GM18505 (cell line): ENCODE data around the gene PDE2A.

Source experiments
- ATAC-seq: cut with Tn5 transposase; IDR thresholded peaks from one replicate; pipeline ENCODE4 v1.9.1; 2021; ENCODE audit not compliant: unreplicated experiment
- POLR2A ChIP-seq: IDR thresholded peaks from 4 replicates; pipeline ENCODE4 v1.6.1; 2011; ENCODE audit warnings: borderline replicate concordance; ENCODE audit not compliant: insufficient read depth, insufficient read length; ENCODE audit errors: extremely low read depth

PDE2A gene

DNA sequence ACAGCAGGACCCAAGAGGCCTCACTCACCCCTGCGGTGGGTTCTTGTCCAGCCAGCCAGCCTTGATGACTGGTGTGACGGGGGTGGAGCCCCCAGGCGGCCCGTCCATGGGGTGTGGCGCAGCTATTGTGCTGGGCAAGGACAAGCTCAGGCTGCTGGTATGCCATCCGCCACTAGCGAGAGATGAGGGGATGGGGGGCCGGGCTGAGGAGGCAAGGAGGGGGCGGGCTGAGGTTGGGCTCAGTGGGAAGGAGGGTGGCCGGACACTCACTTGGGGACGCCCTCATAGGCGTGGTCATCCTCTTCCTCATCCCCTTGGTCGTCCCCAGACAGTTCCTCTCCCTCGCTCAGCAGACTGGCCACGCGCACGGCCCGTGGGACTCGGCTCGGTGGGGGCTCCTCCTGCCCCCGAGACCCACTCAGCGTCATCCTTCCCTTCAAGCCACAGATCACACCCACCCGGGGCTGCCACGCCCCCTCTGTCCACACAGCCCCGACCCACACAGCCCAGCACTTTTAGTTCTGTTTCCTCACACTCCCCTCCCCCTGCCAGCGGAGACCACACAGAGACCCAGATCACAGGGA, 38.0 kb upstream of the PDE2A start:
- no peak for TF ChIP-seq POLR2A
- ATAC-seq = no peak

DNA sequence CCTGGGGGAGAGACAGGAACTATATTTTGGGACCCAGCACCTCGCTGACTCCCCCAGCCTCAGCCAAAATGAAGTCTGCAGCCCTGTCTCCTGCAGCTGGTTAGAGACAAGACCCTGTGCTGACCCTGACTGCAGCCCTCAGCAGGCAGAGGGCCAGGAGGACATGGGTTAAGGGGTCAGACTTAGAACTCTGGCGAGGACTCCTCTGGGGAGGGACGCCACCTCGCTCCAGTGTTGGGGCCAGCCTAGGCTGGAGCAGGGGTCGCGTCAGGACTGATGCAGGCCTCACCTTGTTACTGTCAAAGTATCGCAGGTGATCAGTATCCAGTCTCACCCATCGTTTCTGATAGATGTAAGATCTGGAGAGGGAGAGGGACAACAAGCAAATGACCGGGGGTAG, 36.9 kb upstream of the PDE2A start:
- TF ChIP-seq POLR2A = no peak
- ATAC-seq = no peak

DNA sequence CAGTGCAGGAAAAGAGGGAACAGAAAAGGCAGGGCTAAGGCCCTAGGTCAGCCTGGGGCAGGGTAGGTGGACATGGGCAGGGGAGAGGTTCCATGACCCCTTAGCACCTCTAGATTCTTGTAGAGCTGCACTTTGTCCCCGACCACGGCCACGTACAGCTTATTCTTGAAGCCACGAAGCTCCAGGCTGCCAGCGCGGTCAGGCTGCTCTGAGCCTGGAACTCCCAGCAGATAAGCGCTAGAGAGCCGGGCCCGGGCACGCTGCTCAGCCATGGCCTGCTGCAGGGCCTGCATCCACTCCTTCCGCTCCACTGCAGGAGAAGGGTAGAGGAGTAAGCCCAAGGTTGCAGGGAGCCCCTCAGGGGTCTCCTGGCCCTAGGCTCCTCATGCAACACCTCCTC, 36.1 kb upstream of the PDE2A start:
- no peak for TF ChIP-seq POLR2A
- ATAC-seq = no peak

DNA sequence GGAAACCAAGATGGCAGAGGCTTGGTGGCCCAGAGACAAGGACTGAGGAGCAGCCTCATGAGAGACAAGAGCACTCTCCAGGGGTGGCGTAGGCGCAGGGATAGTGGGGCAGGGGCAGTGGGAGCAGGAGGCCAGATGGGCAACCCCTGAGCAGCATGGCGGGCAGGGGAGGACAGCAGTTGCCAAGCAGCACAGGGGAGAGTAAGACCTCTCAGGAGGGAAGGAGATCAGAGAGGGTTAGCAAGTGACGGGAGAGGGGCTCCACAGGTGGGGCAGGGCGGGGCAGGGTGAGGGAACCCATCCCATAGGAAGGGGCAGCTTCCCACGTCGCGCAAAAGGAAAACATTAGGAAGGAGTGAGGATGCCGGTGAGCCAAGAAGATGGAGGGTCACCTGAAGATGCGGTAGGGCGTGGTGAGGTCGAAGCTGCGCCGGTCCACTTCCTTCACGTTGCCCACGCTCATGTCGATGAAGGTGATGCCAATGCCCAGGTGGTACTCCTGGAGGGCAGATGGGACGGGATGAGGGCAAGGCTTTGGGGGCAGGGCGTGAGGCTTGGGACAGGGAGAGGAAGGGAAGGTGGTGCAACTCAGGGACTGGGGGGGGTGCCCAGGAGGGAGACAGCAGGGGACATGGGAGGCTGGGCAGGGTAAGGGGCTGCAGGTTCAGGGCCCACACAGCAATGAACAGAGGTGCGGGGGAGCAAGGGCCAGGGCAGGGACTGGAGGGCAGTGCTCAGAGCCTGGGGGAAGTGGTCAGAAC, 35.4 kb upstream of the PDE2A start:
- TF ChIP-seq POLR2A = no peak
- no peak for ATAC-seq

DNA sequence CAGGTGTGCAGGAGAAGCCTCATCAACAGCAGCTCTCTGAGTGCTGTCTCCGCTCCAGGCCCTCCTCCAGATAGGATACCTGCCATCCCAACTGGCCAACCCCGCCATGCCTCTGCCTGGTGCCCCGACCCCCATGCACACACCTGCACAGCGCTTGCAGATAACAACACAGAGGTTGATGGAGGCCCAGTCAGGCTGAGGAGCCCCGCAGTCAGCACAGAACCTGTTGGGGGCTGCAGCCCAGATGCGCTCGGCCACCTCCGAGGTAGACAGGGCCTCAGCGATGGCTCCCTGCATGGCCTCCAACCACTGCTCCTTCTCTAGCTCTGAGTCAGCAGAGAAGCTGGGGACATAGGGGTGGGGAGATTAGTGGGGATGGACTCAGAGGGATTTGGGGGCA, 32.8 kb upstream of the PDE2A start:
- ATAC-seq = no peak
- TF ChIP-seq POLR2A = no peak

DNA sequence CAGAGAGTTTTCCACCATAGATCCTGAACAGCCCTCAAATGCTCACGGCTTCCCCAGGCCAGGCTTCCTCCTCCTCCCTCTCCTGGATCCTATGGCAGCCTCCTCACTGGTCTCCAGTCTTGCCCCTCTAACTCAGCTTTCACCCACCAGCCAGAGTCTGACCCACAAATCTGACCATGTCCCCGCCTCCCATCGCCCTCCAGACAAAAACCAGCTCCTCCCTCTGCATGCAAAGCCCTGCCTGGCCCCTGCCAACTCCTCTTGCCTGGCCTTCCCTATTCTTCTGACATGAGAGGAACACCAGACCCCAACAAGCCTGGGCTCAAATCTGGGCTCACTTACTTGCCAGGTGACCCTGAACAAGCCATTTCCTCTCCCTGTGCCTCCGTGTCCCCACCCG, 32.4 kb upstream of the PDE2A start:
- TF ChIP-seq POLR2A = no peak
- ATAC-seq = no peak

DNA sequence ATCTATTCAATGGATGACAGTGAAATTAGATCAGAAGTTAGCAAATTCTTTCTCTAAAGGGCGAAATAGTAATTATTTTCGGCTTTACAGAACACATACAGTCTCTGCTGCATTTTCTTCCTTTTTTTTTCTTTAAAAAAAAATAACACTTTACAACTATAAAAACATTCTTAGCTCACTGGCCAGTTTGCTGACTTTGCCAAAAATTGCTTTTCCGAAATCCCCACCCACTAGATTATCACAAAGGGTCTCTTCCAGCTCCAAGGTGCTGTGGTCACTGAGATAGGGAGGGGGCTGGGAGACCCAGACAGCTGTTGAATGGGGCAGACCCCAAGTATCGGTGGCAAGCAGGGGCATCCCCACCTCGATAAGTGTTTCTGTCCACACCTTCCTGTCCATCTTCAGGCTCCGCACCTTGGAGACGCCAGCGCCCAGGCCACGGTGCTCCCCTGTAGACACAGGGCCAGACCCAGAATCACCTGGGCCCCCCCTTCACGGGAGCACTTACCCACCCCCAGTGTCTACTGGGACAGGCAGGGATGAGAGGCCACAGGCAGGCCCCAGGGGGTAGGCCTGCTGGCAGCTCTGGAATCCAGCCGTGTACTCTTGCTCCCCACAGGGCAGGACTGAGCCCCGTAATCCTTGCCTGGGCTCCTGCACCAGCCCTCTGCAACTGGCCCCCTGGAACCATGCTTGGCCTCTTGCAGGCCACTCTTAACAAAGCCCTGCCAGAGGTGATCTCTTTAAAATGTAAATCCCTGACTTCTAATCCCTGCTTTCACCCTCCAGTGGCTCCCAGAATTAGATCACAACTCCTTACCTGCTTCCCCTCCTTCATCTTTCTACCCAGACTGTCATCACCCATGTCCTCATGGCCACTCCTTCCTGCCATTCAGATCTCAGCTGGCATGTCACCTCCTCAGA, 31.5 kb upstream of the PDE2A start:
- TF ChIP-seq POLR2A = no peak
- no peak for ATAC-seq

DNA sequence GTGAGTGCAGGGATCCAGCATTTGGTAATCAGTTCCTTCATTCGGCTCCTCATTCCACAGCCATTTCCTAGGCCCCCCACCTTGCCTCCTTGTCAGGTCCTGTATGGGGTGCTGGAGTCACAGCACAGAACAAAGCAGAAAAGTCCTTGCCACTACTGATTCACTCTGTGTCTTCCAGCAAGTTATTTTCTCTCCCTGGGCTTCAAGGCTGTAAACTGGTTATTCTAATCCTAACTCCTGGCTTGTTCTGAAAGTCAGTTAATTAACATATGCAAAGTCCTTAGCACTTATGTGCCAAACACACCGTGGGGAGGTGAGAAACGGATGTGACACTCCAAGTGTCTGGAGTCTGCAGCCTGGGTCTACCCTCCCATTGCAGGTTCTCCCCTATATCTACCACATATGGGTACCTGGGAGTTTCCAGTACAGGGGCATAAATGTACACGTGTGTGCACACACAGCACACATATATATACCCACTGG, 30.6 kb upstream of the PDE2A start:
- TF ChIP-seq POLR2A = no peak
- no peak for ATAC-seq

DNA sequence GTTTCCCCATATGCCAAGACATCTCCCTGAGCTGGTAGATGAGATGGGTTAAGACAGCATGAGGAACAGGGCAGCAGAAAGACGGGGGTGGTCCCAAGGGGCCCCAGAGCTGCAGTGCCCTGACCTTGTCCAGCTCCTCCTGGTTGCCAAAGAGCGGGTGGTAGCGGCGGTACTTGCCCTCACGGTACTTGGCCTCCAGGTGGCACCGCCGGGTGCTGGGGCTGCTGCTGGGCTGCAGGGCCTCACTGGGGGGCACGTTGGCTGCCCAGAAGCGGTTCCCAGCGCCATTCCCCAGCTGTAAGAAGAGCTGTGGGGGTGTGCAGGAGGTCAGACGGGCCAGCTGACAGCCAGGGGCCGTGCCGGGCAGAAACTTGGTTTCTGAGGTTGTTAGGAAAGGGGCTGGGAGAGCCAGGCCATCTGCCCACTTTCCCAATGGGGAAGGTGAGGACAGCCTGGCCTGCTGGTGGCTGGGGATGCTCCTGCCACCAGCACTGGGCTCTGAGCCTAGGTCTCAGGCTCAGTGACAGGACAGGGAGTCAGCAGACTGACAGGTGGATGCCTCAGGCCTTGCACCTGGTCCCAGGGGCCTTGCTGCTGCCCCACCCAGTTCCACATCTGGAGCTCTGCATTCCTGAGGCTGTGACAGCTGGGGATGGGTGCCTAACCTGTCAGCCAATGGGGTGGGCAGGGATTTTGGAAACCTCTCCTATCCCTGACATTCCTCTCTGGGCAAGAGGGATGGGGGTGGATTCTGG, 30.0 kb upstream of the PDE2A start:
- TF ChIP-seq POLR2A = no peak
- ATAC-seq = no peak

DNA sequence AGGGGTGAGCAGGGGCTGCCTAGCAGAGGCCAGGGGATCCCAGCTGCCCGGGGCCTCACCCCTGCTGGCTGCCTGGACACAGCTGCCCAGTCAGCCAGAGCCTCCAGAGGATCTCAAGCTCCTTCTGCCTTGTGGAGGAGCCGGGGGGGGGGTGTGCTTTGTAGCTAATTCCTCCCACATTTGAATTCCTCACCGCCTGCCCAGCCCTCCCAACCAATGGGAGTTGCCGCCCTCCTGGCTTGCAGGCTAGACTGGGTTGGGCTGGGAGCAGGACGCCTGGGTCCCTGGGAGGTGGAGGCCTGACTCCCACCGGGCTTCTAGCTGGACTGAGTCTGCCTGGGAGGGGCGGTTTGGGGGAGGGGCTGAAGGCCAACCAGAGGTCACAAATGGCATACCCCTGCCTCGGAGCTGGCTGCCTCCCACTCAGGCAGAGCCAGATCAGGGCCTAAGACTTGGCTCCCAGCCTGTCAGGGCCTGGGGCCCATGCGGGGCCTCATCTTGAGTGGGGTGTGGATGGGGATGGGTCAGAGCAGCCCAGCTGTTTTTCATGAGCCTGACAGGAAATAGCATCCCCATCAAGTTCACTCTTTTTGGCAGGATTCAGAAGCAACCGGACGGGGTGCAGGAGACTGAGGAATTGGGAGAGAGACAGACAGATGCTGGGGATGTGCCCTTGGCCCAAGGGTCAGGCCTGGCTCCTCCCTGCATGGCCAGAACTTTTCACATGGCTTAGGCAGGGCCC, 29.2 kb upstream of the PDE2A start:
- ATAC-seq = no peak
- TF ChIP-seq POLR2A = no peak

DNA sequence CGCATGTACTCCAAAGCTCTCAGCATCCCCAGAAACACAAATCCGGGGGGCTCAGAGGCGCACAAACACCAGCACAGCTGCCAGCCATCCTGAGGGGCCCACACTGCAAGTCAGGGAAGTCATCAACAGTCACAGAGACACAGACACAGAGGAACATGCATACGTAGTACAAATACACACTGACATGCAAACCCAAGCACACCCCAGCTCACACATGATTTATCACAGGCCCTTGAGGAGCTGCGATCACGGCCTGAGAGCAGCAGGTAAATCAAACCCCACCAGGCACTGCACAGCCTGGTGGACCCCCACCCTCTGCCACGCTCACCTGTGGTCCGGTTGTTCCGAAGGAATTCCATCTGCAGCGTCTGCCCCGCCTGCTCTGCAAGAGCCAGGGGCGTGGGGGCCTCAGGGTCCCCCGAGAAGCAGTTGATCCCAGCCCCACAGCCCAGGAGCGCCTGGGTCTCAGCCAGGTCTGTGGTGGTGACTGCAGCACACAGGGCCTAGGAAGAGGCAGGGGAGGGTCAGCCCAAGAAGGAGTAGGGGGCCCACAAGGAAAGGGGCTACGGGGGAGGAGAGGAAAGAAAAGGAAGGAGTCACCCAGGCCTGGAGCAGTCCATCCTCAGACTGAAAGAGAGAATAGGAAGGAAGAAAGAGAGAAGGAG, 28.5 kb upstream of the PDE2A start:
- no peak for TF ChIP-seq POLR2A
- ATAC-seq = no peak

DNA sequence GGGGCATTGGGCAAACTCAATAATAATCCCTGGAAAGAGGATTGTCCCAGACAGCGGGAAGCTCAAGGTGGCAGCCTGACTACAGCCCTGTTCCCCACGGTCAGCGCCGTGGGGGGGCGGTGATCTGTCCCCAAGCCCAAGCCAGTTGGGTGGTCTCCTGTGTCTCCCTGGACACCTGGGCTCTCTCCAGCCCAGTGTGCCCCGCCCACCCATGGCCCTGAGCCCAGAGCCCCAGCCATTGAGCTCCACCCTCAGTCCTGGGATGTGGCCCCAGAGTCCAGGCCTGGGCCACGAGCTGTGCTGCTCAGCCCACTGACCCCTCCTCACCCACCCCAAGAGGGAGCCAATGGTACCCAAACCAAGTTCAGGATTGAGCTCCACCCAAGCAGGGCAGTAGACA, 27.9 kb upstream of the PDE2A start:
- TF ChIP-seq POLR2A = no peak
- ATAC-seq = no peak
